ENCODE data around the gene PDE4D.
"Not testable (repeated sequence)": the region's sequence is repeated elsewhere in the genome, so short reads cannot be mapped to it uniquely, and the experiment has no call there.

The PDE4D gene

GRCh38 chr5:59458966-59459729 is 434.4 kb downstream of the PDE4D start:
- DNase-seq, result no peak

- DNase-seq, result no peak
Observed at GRCh38 chr5:59458321-59458720, 435.2 kb downstream of the PDE4D start.

GRCh38 chr5:59449905-59450644 is 443.5 kb downstream of the PDE4D start:
- DNase-seq, result no peak

DNA sequence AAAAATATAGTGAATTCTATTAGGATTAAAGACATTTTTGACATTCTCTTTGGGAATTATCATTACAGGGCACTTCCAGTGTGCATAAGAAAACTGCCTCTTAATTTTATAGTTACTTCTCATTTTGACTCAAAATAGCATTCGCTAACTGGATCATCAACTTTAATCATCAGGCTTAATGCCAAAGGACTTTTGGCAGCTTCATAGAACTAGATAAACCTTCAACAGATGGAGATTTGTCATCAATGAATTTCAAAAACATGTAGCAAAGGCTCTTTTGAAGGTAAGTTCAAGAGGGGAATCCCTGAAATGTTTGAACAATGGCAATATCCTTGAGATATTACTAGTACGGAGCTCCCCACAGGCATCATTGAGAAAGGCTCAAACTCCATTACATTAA is 447.2 kb downstream of the PDE4D start:
- DNase-seq, result no peak

- no peak for DNase-seq
Observed at GRCh38 chr5:59445741-59446140, 447.8 kb downstream of the PDE4D start.

DNA sequence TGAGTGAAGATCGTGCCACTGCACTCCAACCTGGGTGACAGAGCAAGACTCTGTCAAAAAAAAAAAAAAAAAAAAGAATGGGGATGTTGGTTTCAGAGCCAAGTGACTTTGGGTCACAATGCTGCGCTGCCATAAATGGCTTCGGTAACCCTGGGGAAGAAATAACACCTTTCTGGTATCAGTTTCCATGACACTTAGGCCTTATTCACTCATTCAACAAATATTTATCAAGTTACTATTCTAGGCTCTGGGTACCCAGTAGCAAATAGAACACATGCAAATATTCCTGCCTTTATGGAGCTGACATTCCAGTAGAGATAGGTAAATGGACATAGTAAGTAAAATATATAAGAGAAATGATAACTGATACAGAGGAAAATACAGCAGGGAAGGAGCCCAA is 454.2 kb downstream of the PDE4D start:
- DNase-seq, result no peak

GRCh38 chr5:59437176-59437575 is 456.4 kb downstream of the PDE4D start:
- no peak for DNase-seq

GRCh38 chr5:59436364-59437148 is 457.0 kb downstream of the PDE4D start:
- no peak for DNase-seq

- DNase-seq, result no peak
Observed at GRCh38 chr5:59433174-59433573, 460.4 kb downstream of the PDE4D start.

GRCh38 chr5:59430066-59430685 is 463.4 kb downstream of the PDE4D start:
- DNase-seq, result no peak

DNA sequence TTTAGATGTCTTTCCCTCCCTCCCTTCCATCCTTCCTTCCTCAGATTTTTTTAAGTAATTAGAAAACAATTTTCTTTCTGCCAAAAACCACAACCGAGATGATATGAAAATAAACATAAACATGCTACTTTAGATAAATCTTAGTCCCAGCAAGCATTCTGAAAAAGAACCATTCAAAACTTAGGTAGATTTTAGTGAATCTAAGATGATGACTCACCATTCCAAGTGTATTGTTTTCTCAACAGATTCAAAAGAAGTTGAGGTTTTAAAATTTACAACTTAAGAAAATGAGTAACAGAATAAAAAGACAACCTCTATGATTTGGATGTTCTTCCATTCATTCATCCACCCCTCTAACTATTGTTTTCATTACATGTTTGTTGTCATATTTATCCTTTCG is 465.1 kb downstream of the PDE4D start:
- DNase-seq, result no peak

- no peak for DNase-seq
Observed at GRCh38 chr5:59424515-59424914, 469.0 kb downstream of the PDE4D start.

GRCh38 chr5:59423021-59423420 is 470.5 kb downstream of the PDE4D start:
- no peak for DNase-seq

GRCh38 chr5:59421986-59422941 is 471.3 kb downstream of the PDE4D start:
- no peak for DNase-seq

- no peak for DNase-seq
Observed at GRCh38 chr5:59420596-59420995, 472.9 kb downstream of the PDE4D start.

- DNase-seq, result no peak
Observed at GRCh38 chr5:59418808-59419207, 474.7 kb downstream of the PDE4D start.

DNA sequence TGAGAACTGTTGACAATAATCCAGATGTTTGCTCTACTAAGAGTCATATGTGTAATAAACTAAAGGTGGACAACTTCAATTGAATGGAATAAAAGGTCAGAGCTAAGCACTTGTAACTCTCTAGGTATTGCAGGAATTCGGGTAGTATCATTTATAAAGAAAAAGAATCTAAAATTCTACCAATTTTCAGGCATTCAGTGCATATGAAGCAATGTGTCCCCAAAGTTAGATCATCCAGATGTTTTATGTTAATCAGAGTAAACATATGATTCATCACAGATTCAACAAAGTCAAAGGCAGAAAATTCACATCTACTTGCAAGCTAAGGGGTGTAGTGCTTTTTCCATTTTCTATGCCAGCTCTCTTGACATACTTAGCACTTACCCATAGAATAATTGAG is 477.1 kb downstream of the PDE4D start:
- DNase-seq, result no peak

- DNase-seq, result no peak
Observed at GRCh38 chr5:59416026-59416425, 477.5 kb downstream of the PDE4D start.

GRCh38 chr5:59412428-59412827 is 481.1 kb downstream of the PDE4D start:
- DNase-seq, result no peak

GRCh38 chr5:59408997-59409396 is 484.5 kb downstream of the PDE4D start:
- not testable (repeated sequence) for DNase-seq

DNA sequence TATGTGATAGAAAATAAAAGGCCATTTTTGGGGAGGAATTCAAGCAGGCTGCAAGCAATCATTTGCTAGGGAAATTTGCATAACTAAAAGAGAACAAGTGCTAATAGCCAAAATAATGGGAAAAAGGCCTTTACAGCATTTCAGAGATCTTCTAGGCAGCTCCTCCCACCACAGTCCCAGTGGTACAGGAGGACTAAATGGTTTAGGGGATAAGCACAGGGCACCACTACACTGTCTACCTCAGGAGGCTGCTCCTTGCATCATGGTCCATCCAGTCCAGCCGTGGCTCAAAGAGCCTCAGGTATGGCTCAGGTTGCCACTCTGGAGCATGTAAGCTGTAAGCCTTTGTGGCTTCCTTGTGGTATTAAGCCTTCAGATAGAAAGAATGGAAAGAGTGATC is 485.6 kb downstream of the PDE4D start:
- no peak for DNase-seq

GRCh38 chr5:59401637-59402036 is 491.9 kb downstream of the PDE4D start:
- no peak for DNase-seq

Data from right hindlimb (tissue), 1 donor.